Measurements from ENCODE around the gene HECTD1.
"Not testable (repeated sequence)": the region's sequence is repeated elsewhere in the genome, so short reads cannot be mapped to it uniquely, and the experiment has no call there.

HECTD1 gene

GRCh38 chr14:31252865-31253264 lies 45.3 kb upstream of the HECTD1 start:
- Histone ChIP-seq H3K27me3 (ENCODE audit: insufficient read depth, low read depth, severe bottlenecking) (no peaks in the 10 kb centered on the region), H3K36me3 (no peaks in the 10 kb centered on the region), H3K27ac (no peak overlapping the region), H3K4me3 (ENCODE audit: low read depth, low read length) (no peak overlapping the region), H3K9me3 (ENCODE audit: severe bottlenecking) (no peaks in the 10 kb centered on the region)
- DNase-seq = no peak
- TF ChIP-seq CTCF (IDR thresholded peaks at IDR 0.05; ENCODE audit: low read depth, low read length) = no peak

GRCh38 chr14:31251028-31251958 lies 43.7 kb upstream of the HECTD1 start:
- H3K4me3 ChIP-seq (ENCODE audit: low read depth, low read length) = no peak overlapping the region
- H3K36me3 ChIP-seq = no peaks in the 10 kb centered on the region
- no peak overlapping the region for H3K27ac ChIP-seq
- peak; percentile 23 for DNase-seq
- no peaks in the 10 kb centered on the region for H3K9me3 ChIP-seq (ENCODE audit: severe bottlenecking)
- no peak for TF ChIP-seq CTCF (IDR thresholded peaks at IDR 0.05; ENCODE audit: low read depth, low read length)
- H3K27me3 ChIP-seq (ENCODE audit: insufficient read depth, low read depth, severe bottlenecking) = no peaks in the 10 kb centered on the region

GRCh38 chr14:31244626-31245025 lies 37.0 kb upstream of the HECTD1 start:
- no peak overlapping the region for H3K27ac ChIP-seq
- no peaks in the 10 kb centered on the region for H3K27me3 ChIP-seq (ENCODE audit: insufficient read depth, low read depth, severe bottlenecking)
- DNase-seq = no peak
- no peak overlapping the region for H3K4me3 ChIP-seq (ENCODE audit: low read depth, low read length)
- H3K9me3 ChIP-seq (ENCODE audit: severe bottlenecking) = no peaks in the 10 kb centered on the region
- no peak for TF ChIP-seq CTCF (IDR thresholded peaks at IDR 0.05; ENCODE audit: low read depth, low read length)
- H3K36me3 ChIP-seq = no peaks in the 10 kb centered on the region

- Histone ChIP-seq H3K4me3 (ENCODE audit: low read depth, low read length) (no peak overlapping the region), H3K36me3 (no peaks in the 10 kb centered on the region), H3K27ac (no peak overlapping the region), H3K9me3 (ENCODE audit: severe bottlenecking) (no peaks in the 10 kb centered on the region), H3K27me3 (ENCODE audit: insufficient read depth, low read depth, severe bottlenecking) (no peaks in the 10 kb centered on the region)
- no peak for TF ChIP-seq CTCF (IDR thresholded peaks at IDR 0.05; ENCODE audit: low read depth, low read length)
- DNase-seq = no peak
These were observed 36.3 kb upstream of the HECTD1 start for GRCh38 chr14:31243860-31244259.

- DNase-seq; H3K27ac ChIP-seq; H3K36me3 ChIP-seq; H3K9me3 ChIP-seq (ENCODE audit: severe bottlenecking); H3K27me3 ChIP-seq (ENCODE audit: insufficient read depth, low read depth, severe bottlenecking); H3K4me3 ChIP-seq (ENCODE audit: low read depth, low read length): not testable (repeated sequence)
These were observed 34.8 kb upstream of the HECTD1 start for GRCh38 chr14:31242161-31242940.

GRCh38 chr14:31241450-31242114 lies 34.0 kb upstream of the HECTD1 start:
- H3K4me3 ChIP-seq (ENCODE audit: low read depth, low read length) = no peak overlapping the region
- no peak for DNase-seq
- H3K36me3 ChIP-seq = no peaks in the 10 kb centered on the region
- H3K9me3 ChIP-seq (ENCODE audit: severe bottlenecking) = no peaks in the 10 kb centered on the region
- TF ChIP-seq CTCF (IDR thresholded peaks at IDR 0.05; ENCODE audit: low read depth, low read length) = no peak
- H3K27me3 ChIP-seq (ENCODE audit: insufficient read depth, low read depth, severe bottlenecking) = no peaks in the 10 kb centered on the region
- H3K27ac ChIP-seq = no peak overlapping the region

All from WERI-Rb-1 (cell line).